ENCODE data around the gene DIPK1B.

Gene DIPK1B

GRCh38 chr9:136713550-136713949 is 1.2 kb downstream of the DIPK1B start:
- peak overlapping the region; percentile 89 for H3K18ac ChIP-seq (ENCODE audit: low read length)
- H4K91ac ChIP-seq (ENCODE audit: low read depth, low read length), result peak overlapping the region; percentile 90
- peaks cover 2% of the 10 kb centered on the region for H3K27me3 ChIP-seq (ENCODE audit: insufficient read depth, low read length)
- H2BK120ac ChIP-seq (ENCODE audit: insufficient read depth, low read length, poor library complexity), result peak overlapping the region; percentile 71
- no peak overlapping the region for H3K9ac ChIP-seq (ENCODE audit: low read length)
- H2AFZ ChIP-seq (ENCODE audit: insufficient read depth, low read length, poor library complexity), result no peak overlapping the region
- H3K4me2 ChIP-seq (ENCODE audit: low read length), result peak overlapping the region; percentile 67
- peak overlapping the region; percentile 39 for H4K12ac ChIP-seq (ENCODE audit: low read depth, low read length)
- H3K4me3 ChIP-seq (ENCODE audit: low read depth, low read length), result no peak overlapping the region
- H3K9me3 ChIP-seq (ENCODE audit: insufficient read depth, low read depth, low read length), result no peaks in the 10 kb centered on the region
- no peak for DNase-seq
- peak overlapping the region; percentile 68 for H4K8ac ChIP-seq (ENCODE audit: low read depth, low read length)
- no peak overlapping the region for H3K27ac ChIP-seq (ENCODE audit: low read depth, low read length)
- H3K79me2 ChIP-seq (ENCODE audit: control insufficient read depth, insufficient read depth, low read length, poor library complexity), result peaks cover 9% of the 10 kb centered on the region
- peaks cover 22 to 27% of the 10 kb centered on the region in 2 experiments for H3K4me1 ChIP-seq (ENCODE audit: control insufficient read depth in 1 of 2, insufficient read depth in 2 of 2, low read length in 2 of 2)
- H3K4ac ChIP-seq (ENCODE audit: low read depth, low read length), result peak overlapping the region; percentile 35
- H3K23ac ChIP-seq (ENCODE audit: low read length), result no peak overlapping the region
- H3K79me1 ChIP-seq (ENCODE audit: low read length), result peaks cover 22% of the 10 kb centered on the region
- peak overlapping the region; percentile 92 for H2AK5ac ChIP-seq (ENCODE audit: low read length)
- H3K14ac ChIP-seq (ENCODE audit: low read length), result peak overlapping the region; percentile 75
- H3K36me3 ChIP-seq (ENCODE audit: control insufficient read depth in 1 of 2, insufficient read depth in 2 of 2, low read length in 2 of 2), result peaks cover 4% of the 10 kb centered on the region in 2 experiments
- H2BK12ac ChIP-seq (ENCODE audit: low read length), result peak overlapping the region; percentile 68
- WGBS (ENCODE audit: extremely low coverage, insufficient coverage, insufficient read length), result no CpG with 5 or more reads among the region's 8 CpGs
- H2BK5ac ChIP-seq (ENCODE audit: low read depth, low read length, poor library complexity), result no peak overlapping the region

- no peaks in the 10 kb centered on the region for H3K9me3 ChIP-seq (ENCODE audit: insufficient read depth, low read depth, low read length)
- peaks cover 4 to 7% of the 10 kb centered on the region in 2 experiments for H3K36me3 ChIP-seq (ENCODE audit: control insufficient read depth in 1 of 2, insufficient read depth in 2 of 2, low read length in 2 of 2)
- peak overlapping the region; percentile 68 for H2BK12ac ChIP-seq (ENCODE audit: low read length)
- H3K4ac ChIP-seq (ENCODE audit: low read depth, low read length), result peak overlapping the region; percentile 35
- peaks cover 22 to 27% of the 10 kb centered on the region in 2 experiments for H3K4me1 ChIP-seq (ENCODE audit: control insufficient read depth in 1 of 2, insufficient read depth in 2 of 2, low read length in 2 of 2)
- no peak overlapping the region for H3K4me3 ChIP-seq (ENCODE audit: low read depth, low read length)
- H3K27me3 ChIP-seq (ENCODE audit: insufficient read depth, low read length), result peaks cover 2% of the 10 kb centered on the region
- peaks cover 9% of the 10 kb centered on the region for H3K79me2 ChIP-seq (ENCODE audit: control insufficient read depth, insufficient read depth, low read length, poor library complexity)
- H3K9ac ChIP-seq (ENCODE audit: low read length), result no peak overlapping the region
- peak overlapping the region; percentile 89 for H3K18ac ChIP-seq (ENCODE audit: low read length)
- peak overlapping the region; percentile 25 for H3K27ac ChIP-seq (ENCODE audit: low read depth, low read length)
- no peak overlapping the region for H3K23ac ChIP-seq (ENCODE audit: low read length)
- H3K79me1 ChIP-seq (ENCODE audit: low read length), result peaks cover 22% of the 10 kb centered on the region
- H4K12ac ChIP-seq (ENCODE audit: low read depth, low read length), result peak overlapping the region; percentile 39
- H3K14ac ChIP-seq (ENCODE audit: low read length), result peak overlapping the region; percentile 75
- peak overlapping the region; percentile 90 for H4K91ac ChIP-seq (ENCODE audit: low read depth, low read length)
- WGBS (ENCODE audit: extremely low coverage, insufficient coverage, insufficient read length), result no CpG with 5 or more reads among the region's 17 CpGs
- peak overlapping the region; percentile 92 for H2AK5ac ChIP-seq (ENCODE audit: low read length)
- H2BK5ac ChIP-seq (ENCODE audit: low read depth, low read length, poor library complexity), result no peak overlapping the region
- H2BK120ac ChIP-seq (ENCODE audit: insufficient read depth, low read length, poor library complexity), result peak overlapping the region; percentile 71
- H4K8ac ChIP-seq (ENCODE audit: low read depth, low read length), result peak overlapping the region; percentile 68
- DNase-seq, result no peak
- no peak overlapping the region for H2AFZ ChIP-seq (ENCODE audit: insufficient read depth, low read length, poor library complexity)
- H3K4me2 ChIP-seq (ENCODE audit: low read length), result no peak overlapping the region
These were observed 1.9 kb downstream of the DIPK1B start for GRCh38 chr9:136714096-136714892.

- Histone ChIP-seq H2BK5ac (ENCODE audit: low read depth, low read length, poor library complexity) (no peak overlapping the region), H3K9me3 (ENCODE audit: insufficient read depth, low read depth, low read length) (no peaks in the 10 kb centered on the region), H3K4ac (ENCODE audit: low read depth, low read length) (peak overlapping the region; percentile 10), H4K8ac (ENCODE audit: low read depth, low read length) (peak overlapping the region; percentile 33), H3K79me2 (ENCODE audit: control insufficient read depth, insufficient read depth, low read length, poor library complexity) (peaks cover 9% of the 10 kb centered on the region), H3K79me1 (ENCODE audit: low read length) (peaks cover 22% of the 10 kb centered on the region), H3K23ac (ENCODE audit: low read length) (no peak overlapping the region), H3K36me3 (ENCODE audit: control insufficient read depth in 1 of 2, insufficient read depth in 2 of 2, low read length in 2 of 2) (peaks cover 4 to 7% of the 10 kb centered on the region in 2 experiments), H3K27ac (ENCODE audit: low read depth, low read length) (peak overlapping the region; percentile 25), H2AK5ac (ENCODE audit: low read length) (peak overlapping the region; percentile 39), H3K27me3 (ENCODE audit: insufficient read depth, low read length) (peaks cover 2% of the 10 kb centered on the region), H3K4me1 (ENCODE audit: control insufficient read depth in 1 of 2, insufficient read depth in 2 of 2, low read length in 2 of 2) (peaks cover 22 to 27% of the 10 kb centered on the region in 2 experiments), H3K14ac (ENCODE audit: low read length) (peak overlapping the region; percentile 5), H3K4me3 (ENCODE audit: low read depth, low read length) (no peak overlapping the region), H2BK12ac (ENCODE audit: low read length) (peak overlapping the region; percentile 16), H3K4me2 (ENCODE audit: low read length) (no peak overlapping the region), H2AFZ (ENCODE audit: insufficient read depth, low read length, poor library complexity) (peak overlapping the region; percentile 46), H3K18ac (ENCODE audit: low read length) (peak overlapping the region; percentile 25), H2BK120ac (ENCODE audit: insufficient read depth, low read length, poor library complexity) (peak overlapping the region; percentile 29), H4K12ac (ENCODE audit: low read depth, low read length) (no peak overlapping the region), H3K9ac (ENCODE audit: low read length) (no peak overlapping the region), H4K91ac (ENCODE audit: low read depth, low read length) (peak overlapping the region; percentile 41)
- DNase-seq, result no peak
- WGBS (ENCODE audit: extremely low coverage, insufficient coverage, insufficient read length), result no CpG with 5 or more reads among the region's 8 CpGs
These were observed 2.5 kb downstream of the DIPK1B start for GRCh38 chr9:136714893-136715274.

GRCh38 chr9:136717399-136717798 is 5.0 kb downstream of the DIPK1B start:
- Histone ChIP-seq H3K14ac (ENCODE audit: low read length) (no peak overlapping the region), H4K8ac (ENCODE audit: low read depth, low read length) (no peak overlapping the region), H3K18ac (ENCODE audit: low read length) (no peak overlapping the region), H3K36me3 (ENCODE audit: control insufficient read depth in 1 of 2, insufficient read depth in 2 of 2, low read length in 2 of 2) (peaks cover 20 to 21% of the 10 kb centered on the region in 2 experiments), H4K91ac (ENCODE audit: low read depth, low read length) (no peak overlapping the region), H2BK12ac (ENCODE audit: low read length) (no peak overlapping the region), H3K9me3 (ENCODE audit: insufficient read depth, low read depth, low read length) (no peaks in the 10 kb centered on the region), H3K23ac (ENCODE audit: low read length) (no peak overlapping the region), H3K27me3 (ENCODE audit: insufficient read depth, low read length) (peaks cover 2% of the 10 kb centered on the region), H3K79me1 (ENCODE audit: low read length) (peaks cover 22% of the 10 kb centered on the region), H3K4ac (ENCODE audit: low read depth, low read length) (no peak overlapping the region), H3K4me1 (ENCODE audit: control insufficient read depth in 1 of 2, insufficient read depth in 2 of 2, low read length in 2 of 2) (peaks cover 22 to 23% of the 10 kb centered on the region in 2 experiments), H3K27ac (ENCODE audit: low read depth, low read length) (no peak overlapping the region), H3K9ac (ENCODE audit: low read length) (no peak overlapping the region), H3K4me2 (ENCODE audit: low read length) (no peak overlapping the region), H4K12ac (ENCODE audit: low read depth, low read length) (no peak overlapping the region), H3K4me3 (ENCODE audit: low read depth, low read length) (no peak overlapping the region), H2AFZ (ENCODE audit: insufficient read depth, low read length, poor library complexity) (no peak overlapping the region), H3K79me2 (ENCODE audit: control insufficient read depth, insufficient read depth, low read length, poor library complexity) (peaks cover 9% of the 10 kb centered on the region), H2AK5ac (ENCODE audit: low read length) (no peak overlapping the region), H2BK120ac (ENCODE audit: insufficient read depth, low read length, poor library complexity) (no peak overlapping the region), H2BK5ac (ENCODE audit: low read depth, low read length, poor library complexity) (no peak overlapping the region)
- DNase-seq, result no peak
- no CpG with 5 or more reads among the region's 16 CpGs for WGBS (ENCODE audit: extremely low coverage, insufficient coverage, insufficient read length)

Measured in trophoblast cell (in vitro differentiated cells and primary cell).